DOHH2 (cell line): ENCODE results near the gene SRXN1.

ENCODE experiments used
- CTCF ChIP-seq: fragments of 200-600 bp; sonication (generic); IDR thresholded peaks from one replicate; pipeline ENCODE4 v1.5.1; 2014; ENCODE audit warnings: antibody characterized with exemption, mild to moderate bottlenecking, low read depth, low read length; ENCODE audit not compliant: poor library complexity, severe bottlenecking
- EZH2phosphoT487 ChIP-seq: fragments of 200-600 bp; sonication (generic); IDR thresholded peaks from 2 replicates; pipeline ENCODE4 v1.6.1; 2017; ENCODE audit warnings: borderline replicate concordance, mild to moderate bottlenecking, antibody characterized with exemption, low read length, moderate library complexity, mixed read lengths

GRCh38 chr20:622161-622560 lies 30.8 kb downstream of the SRXN1 start:
- no peak for TF ChIP-seq CTCF
- TF ChIP-seq EZH2phosphoT487 = no peak
